Hematopoietic multipotent progenitor cell treated with erythropoietin and hydrocortisone succinate and interleukin-3 and kit ligand, for 8 days (in vitro differentiated cells): ENCODE measurements around the gene VLDLR.

Source experiments
- DNase-seq: peaks from one replicate; pipeline ENCODE4 v3.0.0-alpha.2; 2015

Gene VLDLR

GRCh38 chr9:2621722-2622460 is at the start of gene VLDLR:
VLDLR (plus strand) TSS chr9:2621787; CDS start chr9:2622190, 403 bp downstream.
- DNase-seq, result no peak

GRCh38 chr9:2574203-2574602 is 47.4 kb upstream of the VLDLR start:
- DNase-seq, result no peak

- no peak for DNase-seq
Observed at GRCh38 chr9:2576631-2577030, 45.0 kb upstream of the VLDLR start.

DNA sequence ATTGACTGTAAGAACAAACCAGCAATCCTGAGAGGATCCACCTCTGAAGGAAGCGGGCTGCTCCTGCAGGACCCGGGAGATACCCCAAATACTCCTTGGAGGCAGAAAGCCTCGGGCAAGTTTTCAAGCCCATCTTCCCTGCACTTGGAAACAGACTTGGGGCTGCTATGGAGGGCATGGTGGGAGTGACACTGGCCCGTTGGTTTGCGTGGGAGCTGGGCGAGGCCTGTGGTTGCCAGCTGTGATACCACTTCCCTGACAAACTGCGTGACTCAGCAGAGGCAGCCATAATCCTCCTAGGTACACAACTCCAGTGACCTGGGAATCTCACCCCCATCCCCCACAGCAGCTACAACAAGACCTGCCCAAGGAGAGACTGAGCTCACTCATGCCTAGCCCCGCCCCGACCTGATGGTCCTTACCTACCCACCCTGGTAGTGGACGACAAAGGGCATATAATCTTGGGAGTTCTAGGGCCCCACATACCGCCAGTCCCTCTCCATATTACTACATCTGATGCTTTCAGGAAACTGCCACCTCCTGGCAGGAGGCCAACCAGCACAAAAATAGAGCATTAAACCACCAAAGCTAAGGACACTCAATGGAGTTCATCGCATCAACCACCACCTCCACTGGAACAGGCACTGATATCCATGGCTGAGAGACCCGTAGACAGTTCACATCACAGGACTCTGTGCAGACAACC is 38.1 kb upstream of the VLDLR start:
- no peak for DNase-seq

DNA sequence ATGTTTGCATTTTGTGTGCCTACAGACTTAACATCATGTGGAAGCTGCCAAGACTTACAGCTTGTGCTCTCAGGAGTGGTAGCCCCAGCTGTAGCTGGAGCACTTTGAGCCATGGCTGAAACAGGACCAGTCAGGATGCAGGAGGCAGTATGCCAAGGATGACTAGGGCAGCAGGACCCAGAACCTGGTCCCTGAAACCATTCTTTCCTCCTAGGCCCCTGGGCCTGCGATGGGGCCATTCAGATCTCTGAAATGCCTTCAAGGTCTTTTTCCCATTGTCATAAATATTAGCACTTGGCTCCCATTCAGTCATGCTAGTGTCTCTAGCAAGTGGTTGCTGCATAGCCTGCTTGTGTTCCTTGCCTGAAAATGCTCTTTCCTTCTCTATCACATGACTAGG is 29.6 kb upstream of the VLDLR start:
- DNase-seq, result no peak

DNA sequence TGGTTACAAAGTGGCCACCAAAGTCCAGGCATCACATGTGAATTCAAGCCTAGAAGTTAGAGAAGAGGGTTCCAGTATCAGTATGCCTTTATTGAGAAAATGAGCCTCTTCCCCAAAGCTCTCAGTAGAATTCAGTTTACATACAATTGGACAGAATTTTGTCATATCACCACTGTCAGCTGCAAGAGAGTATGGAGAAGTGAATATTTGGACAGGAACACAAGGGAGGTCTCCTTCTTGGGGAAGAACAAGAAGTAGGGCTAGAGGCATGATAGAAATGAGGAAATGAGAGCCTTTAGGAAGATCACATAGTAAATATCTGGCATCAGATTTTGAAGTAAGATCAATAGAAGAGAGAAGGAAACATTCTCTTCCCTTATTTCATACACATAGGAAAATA is 27.8 kb upstream of the VLDLR start:
- no peak for DNase-seq

DNA sequence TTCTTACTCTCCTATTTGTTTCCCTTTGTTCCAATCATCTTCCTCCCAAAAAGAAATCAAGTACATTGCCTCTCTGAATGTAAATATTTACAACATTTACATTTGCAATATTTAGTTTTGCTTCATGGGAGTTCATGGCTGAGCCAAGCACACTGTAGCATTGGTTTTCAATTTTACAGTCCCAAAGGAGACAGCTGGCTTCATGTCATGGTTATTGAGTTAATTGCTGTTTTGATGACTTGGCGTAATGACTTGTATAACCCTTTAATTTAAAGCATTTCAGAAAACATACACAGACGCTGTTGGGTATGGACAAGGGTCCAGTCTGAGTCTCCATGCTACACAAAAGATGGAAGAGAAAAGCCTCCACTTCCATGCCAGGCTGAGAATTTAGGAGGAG is 25.6 kb upstream of the VLDLR start:
- DNase-seq, result no peak

DNA sequence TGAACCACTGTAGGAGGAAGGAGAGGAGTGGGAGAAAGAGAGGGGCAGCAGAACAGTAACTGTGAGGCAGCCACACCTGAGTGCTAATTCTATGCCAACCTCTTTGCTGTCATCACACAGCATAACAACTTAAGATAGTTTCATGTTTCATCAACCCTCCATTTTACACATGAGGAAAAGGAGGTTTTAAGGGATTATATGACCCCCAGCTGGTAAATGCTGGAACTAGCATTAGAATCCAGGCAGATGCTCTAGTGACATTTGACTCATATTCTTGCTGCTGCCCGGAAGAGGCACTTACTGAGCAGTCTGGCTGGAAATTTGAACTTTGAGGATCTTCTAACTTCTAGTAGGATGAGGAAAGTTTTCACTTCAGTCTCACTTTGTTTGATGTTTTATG is 24.1 kb upstream of the VLDLR start:
- no peak for DNase-seq

DNA sequence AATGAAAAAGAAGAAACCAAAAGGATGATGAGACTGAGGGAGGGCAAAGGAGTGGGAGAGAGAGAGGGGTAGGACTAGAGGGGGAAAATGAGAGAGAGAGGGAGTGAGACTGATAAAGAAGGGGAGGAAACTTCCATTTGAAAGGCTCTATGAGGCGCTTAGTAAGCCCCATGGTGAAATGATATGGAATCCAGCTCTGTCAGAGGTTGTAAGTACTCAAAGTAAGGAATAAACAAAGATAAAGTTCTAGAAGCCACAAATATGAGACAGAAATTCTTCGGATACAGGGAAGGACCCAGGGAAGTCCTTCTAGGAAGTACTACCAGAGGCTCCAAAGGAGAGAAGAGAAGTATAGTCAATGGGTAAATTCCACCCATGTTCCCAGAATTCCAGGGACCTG is 21.7 kb upstream of the VLDLR start:
- DNase-seq, result no peak

GRCh38 chr9:2600307-2600706 is 21.3 kb upstream of the VLDLR start:
- DNase-seq, result no peak

GRCh38 chr9:2601785-2602378 is 19.7 kb upstream of the VLDLR start:
- DNase-seq, result no peak

- DNase-seq, result no peak
Observed at GRCh38 chr9:2602704-2603116, 18.9 kb upstream of the VLDLR start.

GRCh38 chr9:2603621-2604020 is 18.0 kb upstream of the VLDLR start:
- no peak for DNase-seq

DNA sequence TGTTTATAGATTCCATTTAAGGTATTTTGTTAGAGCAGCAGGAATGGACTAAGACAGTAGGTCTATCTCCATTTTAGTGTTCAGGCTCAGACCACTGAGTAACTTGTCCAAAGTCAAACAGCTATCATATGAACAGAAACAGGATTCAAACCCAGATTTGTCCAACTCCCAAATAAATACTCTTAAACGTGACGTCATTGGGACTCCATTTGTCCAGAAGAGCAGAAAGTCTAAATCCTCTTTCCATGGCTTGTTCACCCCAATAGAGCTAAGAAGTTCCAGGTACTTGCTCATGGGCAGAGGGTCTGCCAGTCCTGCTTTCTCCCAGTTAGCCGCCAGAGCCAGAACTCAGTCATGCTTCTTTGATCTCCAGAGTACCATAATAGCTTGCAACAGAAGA is 16.3 kb upstream of the VLDLR start:
- no peak for DNase-seq

GRCh38 chr9:2608276-2608675 is 13.3 kb upstream of the VLDLR start:
- DNase-seq, result no peak

- DNase-seq, result no peak
Observed at GRCh38 chr9:2610985-2611384, 10.6 kb upstream of the VLDLR start.

DNA sequence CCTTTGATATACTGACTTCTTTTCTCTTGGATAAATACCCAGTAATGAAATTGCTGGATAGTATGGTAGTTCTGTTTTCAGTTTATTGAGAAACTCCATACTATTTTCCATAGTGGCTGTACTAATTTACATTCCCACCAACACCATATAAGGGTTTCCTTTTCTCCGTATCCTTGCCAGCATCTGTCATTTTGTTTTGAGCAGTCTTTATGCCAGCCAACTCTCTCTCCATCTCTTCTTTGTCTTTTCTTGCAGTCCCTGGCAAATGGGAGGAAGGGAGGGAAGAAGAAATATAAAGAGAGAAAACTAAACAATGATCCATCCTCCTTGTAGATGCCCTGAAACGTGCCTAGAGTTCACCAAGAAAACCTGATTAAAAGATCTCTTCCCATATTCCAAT is 9.6 kb upstream of the VLDLR start:
- DNase-seq, result no peak

- no peak for DNase-seq
Observed at GRCh38 chr9:2613730-2614271, 7.8 kb upstream of the VLDLR start.

- no peak for DNase-seq
Observed at GRCh38 chr9:2615497-2615896, 6.1 kb upstream of the VLDLR start.

DNA sequence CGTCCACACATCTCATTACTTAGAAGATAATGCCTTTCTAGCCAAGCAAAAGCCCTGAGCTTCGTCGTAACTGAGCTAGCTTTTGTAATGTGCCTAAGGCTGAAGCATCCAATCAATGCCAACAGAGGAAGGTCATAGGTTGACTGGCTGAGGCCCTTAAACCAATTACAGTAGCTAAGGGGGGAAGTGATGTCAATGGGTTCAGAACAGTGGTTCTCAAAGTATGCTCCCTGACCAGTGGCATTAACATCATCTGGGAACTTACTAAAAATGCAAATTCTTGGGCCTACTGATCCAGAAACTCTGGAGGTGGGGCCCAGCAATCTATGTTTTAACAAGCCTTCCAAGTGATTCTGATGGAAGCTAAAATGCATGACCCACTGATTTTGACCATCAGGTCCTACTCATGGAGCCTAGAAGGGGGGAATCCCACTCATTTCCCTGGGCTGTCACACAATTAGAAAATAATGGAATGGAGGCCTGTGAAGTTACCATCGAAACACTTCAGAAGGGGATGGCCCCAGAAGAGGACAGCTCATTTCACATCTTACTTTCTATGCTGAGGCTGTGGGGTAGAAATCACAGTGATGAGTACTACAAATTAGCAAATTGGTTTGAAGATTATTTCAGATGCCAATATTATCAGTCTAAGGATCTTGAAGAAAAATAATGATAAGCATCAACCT is 4.8 kb upstream of the VLDLR start:
- DNase-seq, result no peak

- no peak for DNase-seq
Observed at GRCh38 chr9:2618289-2618688, 3.3 kb upstream of the VLDLR start.

- peak; percentile 28 for DNase-seq
Observed at GRCh38 chr9:2620919-2621721, 467 bp upstream of the VLDLR start.
